ENCODE results near the gene CSNK1G1. TPM values are rescaled to one million over a fixed set of nuclear protein-coding genes. Genes with fewer than 3 reads are reported as not detected.

Gene CSNK1G1
- total RNA-seq, 1 experiment from 2014 or later = 11.5 TPM

DNA sequence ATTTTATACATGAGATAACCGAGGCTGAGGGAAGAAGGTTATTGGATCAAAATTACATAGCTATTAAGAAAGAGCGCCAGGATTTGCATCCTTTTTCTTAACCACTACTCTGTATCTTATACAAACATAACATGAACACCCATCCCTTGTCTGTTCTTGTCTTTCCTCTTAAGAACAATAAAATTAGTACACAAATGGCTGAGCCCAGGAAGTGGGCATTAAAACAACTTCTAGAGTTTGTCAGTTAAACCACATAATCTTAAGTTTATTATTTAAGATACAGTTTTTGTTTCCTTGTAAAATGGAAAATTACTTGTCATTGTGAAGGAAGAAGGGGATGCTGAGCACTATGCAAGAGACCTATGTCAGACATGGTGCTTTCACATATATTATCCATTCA lies 144.3 kb downstream of the CSNK1G1 start:
- Mint-ChIP-seq H3K9me3 (ENCODE audit: unreplicated experiment) (no peaks in the 10 kb centered on the region), H3K4me3 (ENCODE audit: unreplicated experiment) (no peak overlapping the region)
- CTCF ChIA-PET = no interaction called here

GRCh38 chr15:64210371-64210770 lies 145.6 kb downstream of the CSNK1G1 start:
- no peaks in the 10 kb centered on the region for H3K36me3 ChIP-seq (ENCODE audit: control insufficient read depth, insufficient read depth, low read length)
- no peak for DNase-seq
- no peak overlapping the region for H3K4me3 ChIP-seq (ENCODE audit: low read depth, low read length)
- BruUV-seq (replicated peaks) = no TSS peak
- intact Hi-C loops (cut with micrococcal nuclease; ENCODE audit: unreplicated experiment) = loop anchor here (5.0 kb wide), 1 partner anchor 472 kb away; no protein-coding TSS in a partner anchor
- no peaks in the 10 kb centered on the region for H3K27me3 ChIP-seq (replicated peaks; ENCODE audit: control insufficient read depth, insufficient read depth, low read length)
- no peaks in the 10 kb centered on the region for H3K4me1 ChIP-seq
- POLR2A ChIA-PET = no interaction called here
- H3K27ac Mint-ChIP-seq (ENCODE audit: unreplicated experiment) = no peak overlapping the region
- no peaks in the 10 kb centered on the region for H3K9me3 ChIP-seq
- CTCF ChIA-PET = interaction anchor here (0.6 to 1.0 kb wide), 3 partner anchors 10 to 471 kb away, joined by 3 to 6 read pairs (median 5); no protein-coding TSS in a partner anchor
- no peak for TF ChIP-seq CTCF (IDR thresholded peaks at IDR 0.05; ENCODE audit: insufficient read depth in 1 of 2, low read depth in 1 of 2, low read length in 1 of 2, severe bottlenecking in 1 of 2, unreplicated experiment in 1 of 2)
- H3K36me3 Mint-ChIP-seq (ENCODE audit: insufficient read depth, unreplicated experiment) = no peaks in the 10 kb centered on the region
- H3K4me3 Mint-ChIP-seq (ENCODE audit: unreplicated experiment) = no peak overlapping the region
- H3K9me3 Mint-ChIP-seq (ENCODE audit: unreplicated experiment) = no peaks in the 10 kb centered on the region
- no peaks in the 10 kb centered on the region for H3K4me1 Mint-ChIP-seq (ENCODE audit: low read depth, unreplicated experiment)
- H3K27me3 Mint-ChIP-seq (ENCODE audit: insufficient read depth, unreplicated experiment) = no peaks in the 10 kb centered on the region

More for the DNA sequence above, 144.3 kb downstream of the CSNK1G1 start:
- TF ChIP-seq CTCF (IDR thresholded peaks at IDR 0.05; ENCODE audit: insufficient read depth in 1 of 2, low read depth in 1 of 2, low read length in 1 of 2, severe bottlenecking in 1 of 2, unreplicated experiment in 1 of 2) = no peak
- intact Hi-C loops (cut with micrococcal nuclease; ENCODE audit: unreplicated experiment) = loop anchor here (5.0 kb wide), 1 partner anchor 471 kb away; no protein-coding TSS in a partner anchor
- H3K27ac Mint-ChIP-seq (ENCODE audit: unreplicated experiment) = no peak overlapping the region
- Histone ChIP-seq H3K4me3 (ENCODE audit: low read depth, low read length) (no peak overlapping the region), H3K36me3 (ENCODE audit: control insufficient read depth, insufficient read depth, low read length) (no peaks in the 10 kb centered on the region), H3K27me3 (replicated peaks; ENCODE audit: control insufficient read depth, insufficient read depth, low read length) (no peaks in the 10 kb centered on the region), H3K4me1 (peaks cover 6% of the 10 kb centered on the region), H3K9me3 (no peaks in the 10 kb centered on the region)
- peaks cover under 1% of the 10 kb centered on the region for H3K4me1 Mint-ChIP-seq (ENCODE audit: low read depth, unreplicated experiment)
- no TSS peak for BruUV-seq (replicated peaks)
- H3K36me3 Mint-ChIP-seq (ENCODE audit: insufficient read depth, unreplicated experiment) = no peaks in the 10 kb centered on the region
- no peak for DNase-seq
- no peaks in the 10 kb centered on the region for H3K27me3 Mint-ChIP-seq (ENCODE audit: insufficient read depth, unreplicated experiment)
- POLR2A ChIA-PET = no interaction called here

DNA sequence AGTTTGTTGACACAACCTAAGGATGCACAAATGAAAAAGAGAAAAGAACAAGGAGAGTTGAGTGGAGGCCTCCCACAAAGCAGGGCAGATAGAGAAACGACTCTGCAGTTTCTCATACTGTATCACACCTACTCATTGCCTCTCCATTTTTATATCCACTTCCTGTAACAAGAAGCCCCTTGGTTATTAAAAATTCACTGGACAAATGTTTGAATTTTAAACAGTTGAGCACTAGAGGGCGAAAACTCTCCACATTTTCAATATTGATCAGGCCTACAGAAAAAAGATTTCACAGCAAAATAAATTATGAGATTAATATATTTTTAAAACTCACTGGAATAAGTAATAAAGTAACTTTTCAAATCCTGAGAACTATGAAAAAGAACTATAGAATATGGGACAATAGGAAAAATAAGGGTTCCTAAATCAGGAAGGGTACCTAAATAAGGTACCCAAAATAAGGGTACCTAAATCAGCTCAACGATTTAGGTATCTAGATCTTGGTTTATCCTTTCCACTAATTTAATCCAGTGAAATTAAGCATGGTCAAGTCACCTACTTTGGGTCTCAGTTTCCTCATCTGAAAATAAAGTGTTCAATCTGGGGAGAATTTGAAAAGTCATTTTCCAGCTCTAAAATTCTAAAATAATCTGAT lies 146.2 kb downstream of the CSNK1G1 start:
- H3K36me3 Mint-ChIP-seq (ENCODE audit: insufficient read depth, unreplicated experiment) = no peaks in the 10 kb centered on the region
- BruUV-seq (replicated peaks) = no TSS peak
- H3K4me3 Mint-ChIP-seq (ENCODE audit: unreplicated experiment) = no peak overlapping the region
- TF ChIP-seq CTCF (IDR thresholded peaks at IDR 0.05; ENCODE audit: insufficient read depth in 1 of 2, low read depth in 1 of 2, low read length in 1 of 2, severe bottlenecking in 1 of 2, unreplicated experiment in 1 of 2) = peak; percentile 34 to 35
- POLR2A ChIA-PET = no interaction called here
- H3K4me1 ChIP-seq = no peaks in the 10 kb centered on the region
- no peaks in the 10 kb centered on the region for H3K27me3 Mint-ChIP-seq (ENCODE audit: insufficient read depth, unreplicated experiment)
- no peak overlapping the region for H3K4me3 ChIP-seq (ENCODE audit: low read depth, low read length)
- no peaks in the 10 kb centered on the region for H3K36me3 ChIP-seq (ENCODE audit: control insufficient read depth, insufficient read depth, low read length)
- CTCF ChIA-PET = interaction anchor here (0.8 to 1.0 kb wide), 2 partner anchors 11 to 471 kb away, joined by 5 to 6 read pairs; no protein-coding TSS in a partner anchor
- peak in 1 of 2 experiments; percentile 6 for DNase-seq
- H3K4me1 Mint-ChIP-seq (ENCODE audit: low read depth, unreplicated experiment) = no peaks in the 10 kb centered on the region
- H3K9me3 Mint-ChIP-seq (ENCODE audit: unreplicated experiment) = no peaks in the 10 kb centered on the region
- H3K27ac Mint-ChIP-seq (ENCODE audit: unreplicated experiment) = no peak overlapping the region
- H3K27me3 ChIP-seq (replicated peaks; ENCODE audit: control insufficient read depth, insufficient read depth, low read length) = no peaks in the 10 kb centered on the region
- H3K9me3 ChIP-seq = no peaks in the 10 kb centered on the region
- intact Hi-C loops (cut with micrococcal nuclease; ENCODE audit: unreplicated experiment) = loop anchor here (1.0 to 5.0 kb wide), 3 partner anchors 146 to 472 kb away; partner anchors contain the start of genes CSNK1G1 and PCLAF
